GM20000 (cell line): Measurements from ENCODE around the gene TNFRSF11A.

ENCODE experiments used
- DNase-seq: peaks from one replicate; pipeline ENCODE4 v3.0.0; 2012; ENCODE audit warnings: low spot score
- CTCF ChIP-seq: IDR thresholded peaks from 2 replicates; pipeline ENCODE4 v1.5.1; 2012; ENCODE audit warnings: mild to moderate bottlenecking, control low read depth; ENCODE audit errors: extremely low read depth, missing control alignments

TNFRSF11A gene

GRCh38 chr18:62389761-62390481 lies 64.8 kb downstream of the TNFRSF11A start:
- no peak for DNase-seq
- no peak for TF ChIP-seq CTCF

GRCh38 chr18:62394006-62394763 lies 69.1 kb downstream of the TNFRSF11A start:
- no peak for TF ChIP-seq CTCF

GRCh38 chr18:62396381-62396780 lies 71.3 kb downstream of the TNFRSF11A start:
- DNase-seq = no peak
- TF ChIP-seq CTCF = no peak

More at GRCh38 chr18:62394006-62394763, 69.1 kb downstream of the TNFRSF11A start:
- no peak for DNase-seq

- no peak for DNase-seq
- TF ChIP-seq CTCF = no peak
Measured at GRCh38 chr18:62396967-62397366, 71.9 kb downstream of the TNFRSF11A start.

GRCh38 chr18:62398291-62398690 lies 73.2 kb downstream of the TNFRSF11A start:
- no peak for DNase-seq
- TF ChIP-seq CTCF = no peak

- no peak for DNase-seq
- TF ChIP-seq CTCF = no peak
Measured at GRCh38 chr18:62399276-62399675, 74.2 kb downstream of the TNFRSF11A start.

GRCh38 chr18:62399781-62400308 lies 74.7 kb downstream of the TNFRSF11A start:
- TF ChIP-seq CTCF = no peak
- no peak for DNase-seq
